ENCODE data around the gene RECQL.
"Not testable (repeated sequence)": the region's sequence is repeated elsewhere in the genome, so short reads cannot be mapped to it uniquely, and the experiment has no call there.

RECQL gene

DNA sequence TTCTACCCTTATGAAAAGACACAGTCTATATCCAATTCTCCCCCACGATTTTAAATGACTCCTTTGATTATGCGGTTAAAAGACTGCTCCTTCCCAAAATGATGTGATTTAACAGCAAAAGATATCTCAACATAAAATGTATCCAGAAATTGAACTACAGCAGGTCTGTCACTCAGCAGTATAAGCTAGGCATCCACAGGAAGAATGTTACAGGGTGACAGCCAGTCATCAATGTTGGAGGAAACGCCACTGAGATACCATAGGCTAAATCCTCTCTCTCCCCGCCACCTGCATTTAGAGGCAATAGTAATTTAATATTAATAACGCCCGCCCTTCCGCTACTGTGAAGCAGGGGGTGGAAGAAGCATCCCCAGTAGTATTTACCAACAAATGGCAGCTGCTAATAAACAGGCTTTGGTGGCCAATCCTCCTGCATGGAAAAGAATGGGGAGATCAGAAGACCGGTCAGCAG, 613 bp downstream of the RECQL start:
- no peak for DNase-seq

- DNase-seq, result no peak
Observed at GRCh38 chr12:21499765-21500164, 1.7 kb downstream of the RECQL start.

DNA sequence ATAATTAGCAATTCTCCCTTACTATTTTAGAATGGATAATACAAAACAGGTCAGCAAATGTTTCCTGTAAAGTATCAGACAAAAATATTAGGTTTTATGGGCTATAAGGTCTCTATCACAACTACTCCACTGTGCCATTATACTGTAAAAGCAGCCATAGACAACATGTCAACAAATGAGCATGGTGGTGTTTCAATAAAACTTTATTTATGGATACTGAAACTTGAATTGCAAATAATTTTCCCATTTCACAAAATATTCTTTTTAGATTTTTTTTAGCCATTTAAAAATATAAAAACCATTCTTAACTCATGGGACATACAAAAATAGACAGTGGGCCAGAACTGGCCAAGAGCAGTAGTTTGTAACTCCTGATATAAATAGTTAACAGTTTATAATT, 15.4 kb downstream of the RECQL start:
- DNase-seq, result no peak

DNA sequence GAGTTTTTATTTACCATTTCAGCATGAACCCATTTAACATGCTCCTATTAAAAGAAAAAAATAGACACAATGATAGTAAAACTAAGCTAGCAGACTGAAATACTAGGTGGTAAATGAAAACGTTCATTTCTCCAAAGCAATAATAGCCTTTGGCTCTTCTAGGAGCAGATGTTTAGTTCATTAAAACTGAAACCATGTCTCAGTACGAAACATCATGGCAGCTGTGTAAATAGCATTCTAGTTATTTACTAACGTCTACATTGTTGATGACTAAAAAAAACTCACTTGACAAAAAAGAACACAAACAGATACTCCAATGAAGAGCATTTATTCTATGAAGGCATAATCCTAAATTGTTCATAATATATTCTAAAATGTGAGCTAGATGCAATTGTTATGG, 17.9 kb downstream of the RECQL start:
- peak; percentile 61 for DNase-seq

DNA sequence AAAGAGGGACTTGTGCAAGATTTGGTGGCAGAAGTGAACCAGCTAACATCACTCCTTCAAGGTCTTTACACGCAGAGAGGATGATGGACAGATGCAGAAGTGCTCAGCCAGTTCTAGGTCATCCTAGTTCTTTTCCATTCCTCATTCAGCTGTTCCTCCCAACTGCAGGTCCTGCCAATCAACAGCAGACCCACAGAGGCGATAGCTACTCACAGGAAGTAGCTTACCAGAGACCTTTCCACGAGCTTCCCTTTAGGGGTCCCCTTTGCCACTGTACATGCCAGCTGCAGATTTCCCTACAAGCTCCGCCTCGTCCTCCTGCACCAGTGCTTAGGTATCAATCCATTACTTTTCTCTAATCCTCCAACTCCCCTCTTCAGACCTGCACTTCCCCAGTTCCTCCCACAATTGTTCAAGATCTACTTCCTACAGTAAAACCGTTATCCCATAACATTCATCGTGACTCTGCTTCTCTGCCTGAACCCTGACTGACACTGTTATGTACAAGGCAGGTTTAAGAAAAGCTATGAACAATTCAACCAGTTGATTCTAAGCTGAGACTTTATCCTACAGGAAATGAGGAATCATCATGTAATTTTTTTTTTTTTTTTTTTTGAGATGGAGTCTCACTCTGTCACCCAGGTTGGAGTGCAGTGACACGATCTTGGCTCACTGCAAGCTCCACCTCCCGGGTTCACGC, 22.5 kb downstream of the RECQL start:
- no peak for DNase-seq

GRCh38 chr12:21476949-21477348, 24.5 kb downstream of the RECQL start:
- DNase-seq, result no peak

DNA sequence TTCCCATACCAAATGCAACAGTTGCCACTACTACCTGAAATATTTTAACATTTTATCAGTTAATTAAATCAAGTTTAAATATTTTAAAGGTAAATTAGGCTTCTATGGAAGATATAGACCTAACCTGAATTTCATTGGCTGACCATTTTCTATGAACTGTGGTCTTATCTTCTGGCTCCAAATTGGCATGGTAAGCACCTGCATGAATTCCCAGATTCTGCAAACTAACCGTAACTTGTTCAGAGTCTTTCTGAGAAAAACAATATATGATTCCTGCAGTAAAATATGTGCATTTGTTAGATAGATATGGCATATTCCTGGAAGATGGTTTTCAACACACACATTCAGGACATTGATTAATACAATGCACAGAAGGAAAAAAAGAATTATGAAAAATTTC, 25.9 kb downstream of the RECQL start:
- DNase-seq, result no peak

GRCh38 chr12:21472197-21472823, 29.1 kb downstream of the RECQL start:
- DNase-seq, result no peak

DNA sequence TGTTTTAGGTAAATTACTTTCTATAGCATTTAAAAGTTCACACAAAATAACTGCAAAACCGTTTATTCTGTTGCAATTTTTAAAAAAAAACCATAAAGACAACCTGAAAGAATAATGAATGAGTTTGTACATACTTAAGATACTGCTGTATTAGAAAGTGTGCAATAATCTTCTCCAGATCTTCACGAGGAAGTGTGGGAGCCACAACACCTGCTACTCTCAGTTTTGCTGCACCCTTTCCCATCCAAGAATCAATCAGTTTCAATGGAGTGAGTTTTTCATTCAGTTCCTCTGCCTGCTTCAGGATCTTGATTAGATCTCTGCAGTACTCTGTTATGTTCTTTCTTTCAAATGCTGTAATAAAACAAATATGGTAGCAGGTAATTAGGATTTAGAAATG, 30.1 kb downstream of the RECQL start:
- no peak for DNase-seq

GRCh38 chr12:21467334-21467733, 34.1 kb downstream of the RECQL start:
- not testable (repeated sequence) for DNase-seq

GRCh38 chr12:21459474-21459873, 42.0 kb downstream of the RECQL start:
- no peak for DNase-seq

DNA sequence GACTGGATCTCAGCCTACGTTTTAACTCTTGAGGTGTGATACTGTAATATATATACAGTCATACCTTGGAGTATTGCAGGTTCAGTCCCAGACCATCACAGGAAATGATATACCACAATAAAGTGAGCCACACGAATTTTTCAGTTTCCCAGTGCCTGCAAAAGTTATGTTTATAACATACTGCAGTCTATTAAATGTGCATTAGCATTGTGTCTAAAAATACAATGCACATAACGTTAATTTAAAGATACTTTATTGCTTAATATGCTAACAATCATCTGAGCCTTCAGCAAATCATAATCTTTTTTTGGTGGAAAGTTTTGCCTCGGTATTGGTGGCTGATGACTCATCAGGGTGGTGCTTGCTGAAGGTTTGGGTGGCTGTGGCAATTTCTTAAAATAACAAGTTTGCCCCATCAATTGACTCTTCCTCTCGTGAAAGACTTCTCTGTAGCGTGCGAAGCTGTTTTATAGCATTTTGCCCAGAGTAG, 45.1 kb downstream of the RECQL start:
- no peak for DNase-seq

- no peak for DNase-seq
Observed at GRCh38 chr12:21453312-21453852, 48.1 kb downstream of the RECQL start.

DNA sequence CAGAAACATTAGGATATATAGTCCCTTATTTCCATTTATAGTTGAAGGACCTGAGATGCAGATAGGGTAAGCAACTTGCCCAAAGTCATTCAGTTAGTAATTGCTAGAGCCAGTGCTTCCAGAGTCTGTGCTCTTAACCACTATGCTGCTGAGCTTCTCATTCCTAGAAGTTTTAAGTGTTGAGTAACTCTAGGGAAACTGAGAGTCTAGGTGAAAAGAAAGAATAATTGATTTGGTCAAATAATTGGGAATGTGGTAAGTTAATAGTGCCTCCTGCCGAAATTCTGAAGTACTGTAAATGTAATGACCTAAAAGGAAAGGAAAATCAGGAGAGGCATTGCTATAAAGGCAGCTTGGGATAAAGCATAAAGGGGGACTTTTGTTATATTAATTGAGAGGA, 49.9 kb downstream of the RECQL start:
- DNase-seq, result no peak

GRCh38 chr12:21444193-21445146, 57.0 kb downstream of the RECQL start:
- no peak for DNase-seq

DNA sequence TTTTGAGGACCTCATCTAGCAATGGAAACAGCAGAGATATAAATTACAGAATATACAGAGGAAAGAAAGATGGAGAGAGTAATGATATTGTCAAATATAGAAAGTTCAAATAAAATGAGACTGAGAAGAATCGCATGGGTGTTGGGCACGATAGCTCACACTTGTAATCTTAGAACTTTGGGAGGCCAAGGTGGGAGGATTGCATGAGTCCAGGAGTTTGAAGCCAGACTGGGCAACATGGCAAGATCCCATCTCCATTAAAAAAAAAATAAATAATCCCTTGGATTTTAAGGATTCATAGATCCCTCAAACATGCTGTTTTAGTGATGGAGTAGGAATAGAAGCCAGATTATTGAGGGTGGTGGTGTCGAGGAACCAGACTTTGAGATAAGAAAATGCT, 62.1 kb downstream of the RECQL start:
- no peak for DNase-seq

DNA sequence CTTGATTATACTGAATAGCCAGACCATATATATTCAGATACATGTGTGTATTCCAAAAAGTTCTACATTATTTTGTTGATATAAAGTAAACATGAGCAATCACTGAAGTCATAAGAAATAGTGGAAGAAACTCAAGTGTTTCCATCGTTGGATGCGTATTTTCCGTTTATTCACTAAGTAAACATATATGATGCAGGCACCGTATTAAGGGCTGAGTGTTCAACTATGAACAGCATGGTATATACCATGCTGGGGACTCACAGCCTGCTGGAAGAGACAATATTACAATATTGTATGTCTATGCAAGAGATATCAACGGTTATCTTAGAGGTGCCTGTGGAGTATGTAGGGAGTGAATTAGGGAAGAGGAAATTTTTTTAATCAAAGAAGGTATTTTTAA, 62.8 kb downstream of the RECQL start:
- no peak for DNase-seq

DNA sequence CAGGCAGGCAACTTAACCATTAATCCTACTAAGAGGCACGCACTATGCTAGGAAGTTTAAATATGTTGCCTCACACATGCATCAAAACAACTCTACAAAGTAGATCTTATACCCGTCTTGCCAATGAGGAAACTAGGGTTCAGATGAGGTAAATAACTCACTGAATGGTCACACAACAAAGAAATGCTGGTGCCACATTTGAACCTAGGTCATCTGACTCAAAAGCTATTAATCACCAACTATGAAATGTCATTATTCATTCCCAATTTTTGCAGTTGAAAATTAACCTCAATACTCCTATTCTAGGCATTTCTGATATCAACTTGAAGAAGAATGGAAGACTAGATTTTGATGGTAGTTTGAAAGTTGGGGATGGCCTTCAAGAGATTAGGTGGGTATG, 66.7 kb downstream of the RECQL start:
- no peak for DNase-seq

DNA sequence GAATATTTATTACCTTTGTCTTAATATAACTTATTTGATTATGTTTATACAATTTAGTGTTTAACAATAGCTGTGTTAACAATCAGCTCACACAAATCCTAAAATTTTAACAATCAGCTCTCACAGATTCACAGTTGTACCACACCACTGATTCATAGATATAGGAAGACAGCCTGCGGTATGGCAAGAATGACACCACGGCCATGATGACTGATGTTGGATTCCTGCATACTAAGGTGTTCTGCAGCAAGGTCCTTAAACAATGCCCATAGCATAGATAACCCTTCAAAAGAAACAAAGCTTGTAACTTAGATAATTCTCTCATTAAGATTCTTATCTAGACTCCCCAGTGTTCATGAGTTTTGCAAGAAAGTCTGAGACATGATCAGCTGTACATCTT, 67.9 kb downstream of the RECQL start:
- DNase-seq, result no peak

GRCh38 chr12:21429994-21430393, 71.4 kb downstream of the RECQL start:
- no peak for DNase-seq

- DNase-seq, result no peak
Observed at GRCh38 chr12:21428241-21428640, 73.2 kb downstream of the RECQL start.

DNA sequence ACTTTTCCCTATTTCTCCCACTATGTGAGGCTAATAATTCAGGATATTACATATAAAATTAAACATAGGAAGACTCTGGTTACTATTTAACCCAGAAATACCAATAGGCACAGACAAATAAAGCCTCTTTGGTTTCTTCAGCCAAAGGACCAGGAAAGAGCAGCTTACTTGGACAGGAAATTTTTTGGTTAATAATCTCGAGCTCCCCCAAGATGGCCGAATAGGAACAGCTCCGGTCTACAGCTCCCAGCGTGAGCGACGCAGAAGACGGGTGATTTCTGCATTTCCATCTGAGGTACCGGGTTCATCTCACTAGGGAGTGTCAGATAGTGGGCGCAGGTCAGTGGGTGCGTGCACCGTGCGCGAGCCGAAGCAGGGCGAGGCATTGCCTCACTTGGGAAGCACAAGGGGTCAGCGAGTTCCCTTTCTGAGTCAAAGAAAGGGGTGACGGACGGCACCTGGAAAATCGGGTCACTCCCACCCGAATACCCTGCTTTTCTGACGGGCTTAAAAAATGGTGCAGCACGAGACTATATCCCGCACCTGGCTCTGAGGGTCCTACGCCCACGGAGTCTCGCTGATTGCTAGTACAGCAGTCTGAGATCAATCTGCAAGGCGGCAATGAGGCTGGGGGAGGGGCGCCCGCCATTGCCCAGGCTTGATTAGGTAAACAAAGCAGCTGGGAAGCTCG, 82.3 kb downstream of the RECQL start:
- not testable (repeated sequence) for DNase-seq

Data from NCI-H1436 treated with DMSO at 0.1 percent for 48 hours (cell line).